Heart left ventricle (tissue), 16 donors: Measurements from ENCODE around the gene NBPF3. TPM values are rescaled to one million over a fixed set of nuclear protein-coding genes. Genes with fewer than 3 reads are reported as not detected.
A peak's percentile ranks its signal among the peaks of the same experiment; 100 is the strongest.

Source experiments
- ATAC-seq, 4 donors: fragments of 200-7000 bp; cut with Tn5 transposase; one replicate each; pipeline ENCODE4 v1.9.1; 2020 to 2022; ENCODE audit warnings: moderate library complexity in 4 of 4, mild to moderate bottlenecking in 3 of 4, moderate number of reproducible peaks in 1 of 4
- DNase-seq, 5 donors: peaks; one replicate each; pipeline ENCODE4 v3.0.0-alpha.2; 2020
- H3K27ac ChIP-seq, 12 donors: fragments of 200-600 bp; sonication (generic) in 4 of 12; one replicate each; pipeline versions ENCODE4 v1.5.0 to v1.8.0; 2016 to 2022; ENCODE audit warnings: mild to moderate bottlenecking in 2 of 12
- H3K27me3 ChIP-seq, 9 donors: fragments of 200-600 bp; sonication (generic) in 2 of 9; one replicate each; pipeline versions ENCODE4 v1.5.1 to v1.8.0; 2016 to 2022; ENCODE audit warnings: mild to moderate bottlenecking in 3 of 9
- H3K36me3 ChIP-seq, 9 donors: fragments of 200-600 bp; sonication (generic) in 2 of 9; one replicate each; pipeline versions ENCODE4 v1.5.0 to v1.8.0; 2018 to 2022; ENCODE audit warnings: mild to moderate bottlenecking in 2 of 9
- H3K4me1 ChIP-seq, 12 donors: fragments of 200-600 bp; sonication (generic) in 4 of 12; one replicate each; pipeline versions ENCODE4 v1.5.0 to v1.8.0; 2016 to 2022; ENCODE audit warnings: mild to moderate bottlenecking in 3 of 12
- H3K4me3 ChIP-seq, 12 donors: fragments of 200-600 bp; sonication (generic) in 4 of 12; one replicate each; pipeline versions ENCODE4 v1.5.0 to v1.8.0; 2017 to 2022; ENCODE audit warnings: mild to moderate bottlenecking in 9 of 12, moderate library complexity in 4 of 12
- H3K9me3 ChIP-seq, 12 donors: fragments of 200-600 bp; sonication (generic) in 4 of 12; one replicate each; pipeline versions ENCODE4 v1.5.0 to v1.8.0; 2016 to 2022; ENCODE audit warnings: mild to moderate bottlenecking in 1 of 12
- CTCF ChIP-seq, 12 donors: fragments of 200-600 bp; sonication (generic) in 4 of 12; IDR thresholded peaks; one replicate each; pipeline versions ENCODE4 v1.5.0 to v1.8.0; 2018 to 2022; ENCODE audit warnings: antibody characterized with exemption in 12 of 12, mild to moderate bottlenecking in 5 of 12
- POLR2A ChIP-seq, 2 donors: fragments of 450-650 bp; IDR thresholded peaks; one replicate each; pipeline ENCODE4 v1.6.1; 2017; ENCODE audit warnings: antibody characterized with exemption in 2 of 2, mild to moderate bottlenecking in 2 of 2, moderate library complexity in 2 of 2
- WGBS, 4 donors: extraction: QIAGEN DNeasy Blood & Tissue Kit in 2 of 4; methylation state at CpG; one replicate each; pipeline versions ENCODE4 v1.1.5 to v1.1.7; 2013 to 2018; 5-methylcytosine and 5-hydroxymethylcytosine counted together
- intact Hi-C, 10 donors: fragments of 100-400 bp; cut with DNase I; formaldehyde crosslinking; loops; one replicate each; pipeline versions ENCODE4 v1.11.1 to v1.14.2; 2022
- polyA plus RNA-seq, 2 donors: library from polyadenylated mRNA; stranded (reverse); fragments of 200-250 nt; gene quantifications; one replicate each; pipeline ENCODE4 v1.2.3, GENCODE V29; 2013
- total RNA-seq, 9 donors: library from RNA; depleted of rRNA in 2 of 9; stranded (reverse); fragments of >200 nt in 2 of 9; fragmentation: NEBNext Ultra II Directional in 3 of 9; extraction: Animal tissue kit (Norgen Biotek cat#: 25700) in 3 of 9; gene quantifications; one replicate each; pipeline versions ENCODE4 v1.1.0 to v1.2.4, GENCODE V29; 2016 to 2023
- donor health status: ischemic (EF 13 %, LVEDD 7.1; RV severe dilation, severe dysfunction).
- donor health status: healthy with polysubstance abuse.
- donor health status: DM: no; HTN: yes; CAD: no.
- donor health status: DM: no; HTN: no; CAD: no.
- donor health status: ischemic (EF 25% LVEDD 6.9; RV normal size, moderate dysfunction).
- donor health status: ischemic (EF 25% LVEDD 5.7; RV mildly dilated, moderate dysfunction).
- donor health status: healthy.
- donor health status: DM: yes; HTN: yes; CAD: no.
- donor health status: ischemic (EF 35%, LVEDD 5.7; RV mildly dilated, moderate dysfunction).
- donor health status: nonischemic (EF 11% LVEDD 7.7; RV severe dilation, severe dysfunction).
- donor health status: DM: yes; HTN: yes; CAD: no.
- donor health status: PGD.
- donor health status: ischemic (EF 29% LVEDD 5.4; RV normal size, mild dysfunction).
- donor health status: nonischemic (EF 23%, LVEDD 6.1; RV moderate dilation, normal function).

The NBPF3 gene
- total and polyA plus RNA-seq, 11 donors = 1.1 to 7.3 (median 4.0) TPM

DNA sequence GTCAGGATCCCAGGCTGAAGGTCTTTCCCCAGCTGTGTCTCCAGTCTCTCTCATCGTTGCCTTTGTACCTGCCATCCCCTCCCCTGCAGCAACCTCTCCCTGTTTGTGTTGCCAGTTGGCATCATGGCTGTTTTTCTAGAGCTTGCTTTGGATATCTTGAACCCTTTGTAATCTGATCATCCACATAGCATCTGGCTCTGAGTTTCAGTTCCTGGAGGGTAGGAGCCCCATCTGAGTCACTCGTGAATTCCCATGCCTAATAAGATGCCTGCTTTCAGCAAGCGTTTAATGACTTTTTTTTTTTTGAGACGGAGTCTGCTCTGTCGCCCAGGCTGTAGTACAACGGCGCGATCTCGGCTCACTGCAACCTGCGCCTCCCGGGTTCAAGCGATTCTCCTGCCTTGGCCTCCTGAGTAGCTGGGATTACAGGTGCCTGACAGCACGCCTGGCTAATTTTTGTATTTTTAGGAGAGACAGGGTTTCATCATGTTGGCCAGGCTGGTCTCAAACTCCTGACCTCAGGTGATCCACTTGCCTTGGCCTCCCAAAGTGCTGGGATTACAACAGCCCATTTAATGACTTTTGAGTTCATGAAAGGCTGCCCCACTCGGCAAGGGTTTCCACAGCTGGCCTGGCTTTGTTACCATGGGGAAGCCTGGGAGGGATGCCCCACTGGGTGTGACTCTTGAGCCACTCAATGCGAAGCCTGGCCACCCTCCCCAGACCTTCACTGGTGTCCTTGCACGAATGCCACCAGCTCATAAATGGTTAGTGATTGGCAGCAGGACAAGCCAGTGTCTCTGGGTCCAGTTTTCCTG, 81.2 kb downstream of the NBPF3 start:
- Histone ChIP-seq H3K27me3 (no peaks in the 10 kb centered on the region), H3K4me1 (peaks cover 0 to 13% (median 7%) of the 10 kb centered on the region in 12 donors), H3K4me3 (no peak overlapping the region), H3K36me3 (no peaks in the 10 kb centered on the region), H3K9me3 (no peaks in the 10 kb centered on the region), H3K27ac (no peak overlapping the region)
- DNase-seq = peak in 1 of 5 donors; percentile 57
- intact Hi-C loops = no loop called here
- 81 to 85% (median 82%) methylated on average over 15 to 16 of the region's 16 CpGs for WGBS, 4 donors
- peak in 2 of 4 donors; percentile 45 to 46 for ATAC-seq
- TF ChIP-seq CTCF (IDR thresholded peaks at IDR 0.05) (no peak), POLR2A (IDR thresholded peaks at IDR 0.05) (no peak)

DNA sequence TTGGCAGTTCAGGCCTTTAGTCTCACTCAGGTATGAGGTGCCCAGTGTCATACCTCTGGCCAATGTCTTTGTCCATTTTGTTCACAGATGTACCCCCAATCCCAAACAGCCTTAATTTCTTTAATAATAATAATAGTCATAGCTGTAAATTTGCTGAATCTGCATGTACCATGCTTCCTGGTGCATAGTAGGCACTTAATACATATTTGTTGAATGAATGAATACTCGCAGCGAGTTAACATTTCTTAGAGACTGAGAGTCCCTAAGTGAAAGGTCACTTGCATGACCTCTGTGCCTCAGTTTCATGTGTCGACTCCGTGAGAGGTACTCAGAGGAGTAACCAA, 81.8 kb downstream of the NBPF3 start:
- Histone ChIP-seq H3K36me3 (no peaks in the 10 kb centered on the region), H3K27ac (no peak overlapping the region), H3K4me1 (peaks cover 0 to 13% (median 7%) of the 10 kb centered on the region in 12 donors), H3K4me3 (no peak overlapping the region), H3K27me3 (no peaks in the 10 kb centered on the region), H3K9me3 (no peaks in the 10 kb centered on the region)
- intact Hi-C loops = no loop called here
- WGBS, 4 donors = 97 to 99% (median 98%) methylated on average over 4 of the region's 4 CpGs
- no peak for TF ChIP-seq POLR2A (IDR thresholded peaks at IDR 0.05)
- TF ChIP-seq CTCF (IDR thresholded peaks at IDR 0.05) = no peak
- DNase-seq (no peak), ATAC-seq (no peak)

DNA sequence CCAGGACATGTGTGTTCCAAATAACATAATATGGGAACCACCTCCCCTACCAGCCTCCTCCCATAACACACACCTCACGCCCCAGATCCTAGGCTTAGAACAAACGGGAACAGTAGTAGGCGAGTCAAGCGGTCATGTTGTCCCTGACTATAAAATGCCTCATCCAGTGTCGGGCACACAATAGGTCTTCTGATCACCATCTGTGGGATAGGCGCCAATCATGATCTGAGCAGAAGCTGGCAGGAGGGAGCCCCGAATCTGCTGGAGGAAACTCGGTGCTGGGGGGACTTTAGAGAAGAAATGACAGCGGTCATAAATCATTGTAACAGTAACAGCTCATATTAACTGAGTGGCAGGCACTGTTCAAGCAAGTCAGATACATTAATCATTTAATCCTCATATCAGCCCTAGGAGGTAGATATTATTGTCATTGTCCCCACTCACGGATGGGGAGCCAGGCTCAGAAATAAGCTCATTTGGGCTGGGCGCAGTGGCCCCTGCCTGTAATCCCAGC, 82.6 kb downstream of the NBPF3 start:
- no peaks in the 10 kb centered on the region for H3K9me3 ChIP-seq
- intact Hi-C loops = no loop called here
- no peaks in the 10 kb centered on the region for H3K27me3 ChIP-seq
- DNase-seq (no peak), ATAC-seq (no peak)
- WGBS, 4 donors = 90 to 92% (median 91%) methylated on average over 11 of the region's 11 CpGs
- H3K36me3 ChIP-seq = no peaks in the 10 kb centered on the region
- TF ChIP-seq CTCF (IDR thresholded peaks at IDR 0.05) (no peak), POLR2A (IDR thresholded peaks at IDR 0.05) (no peak)
- no peak overlapping the region for H3K4me3 ChIP-seq
- no peak overlapping the region for H3K27ac ChIP-seq
- peaks cover 0 to 13% (median 7%) of the 10 kb centered on the region in 12 donors for H3K4me1 ChIP-seq

DNA sequence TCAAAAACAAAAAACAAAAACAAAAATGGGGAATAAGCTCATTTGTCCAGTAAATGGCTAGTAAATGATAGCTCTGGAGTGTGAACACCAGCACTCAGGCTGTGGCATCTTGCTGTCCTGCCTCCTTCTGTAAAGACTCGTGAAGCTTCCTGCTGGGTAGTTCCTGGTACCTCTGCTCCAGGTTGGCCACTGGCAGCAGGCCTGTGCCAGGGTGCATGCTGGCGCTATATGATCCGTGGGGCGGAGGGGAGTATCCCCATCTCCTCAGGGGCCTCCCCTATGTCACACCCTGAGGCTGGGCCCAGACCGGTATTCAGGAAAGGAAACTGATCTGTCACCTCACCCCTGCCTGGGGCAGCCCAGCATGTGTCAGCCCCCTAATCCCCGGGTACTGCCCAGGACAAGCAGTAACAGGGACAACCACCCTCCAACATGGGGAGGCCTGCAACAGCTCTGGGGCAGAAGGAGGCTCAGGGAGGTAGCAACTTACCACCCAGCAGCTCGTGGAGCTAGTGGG, 83.4 kb downstream of the NBPF3 start:
- TF ChIP-seq CTCF (IDR thresholded peaks at IDR 0.05) = no peak
- TF ChIP-seq POLR2A (IDR thresholded peaks at IDR 0.05) = no peak
- Histone ChIP-seq H3K4me3 (no peak overlapping the region), H3K27ac (no peak overlapping the region), H3K27me3 (no peaks in the 10 kb centered on the region), H3K4me1 (peaks cover 0 to 13% (median 7%) of the 10 kb centered on the region in 12 donors), H3K36me3 (no peaks in the 10 kb centered on the region), H3K9me3 (no peaks in the 10 kb centered on the region)
- 83 to 93% (median 90%) methylated on average over 7 of the region's 7 CpGs for WGBS, 4 donors
- intact Hi-C loops = no loop called here
- DNase-seq (no peak), ATAC-seq (no peak)
